Measurements from ENCODE around the gene CDK19. TPM values are rescaled to one million over a fixed set of nuclear protein-coding genes. Genes with fewer than 3 reads are reported as not detected.

The CDK19 gene
- total RNA-seq, 1 donor from 2014 or later, result 19.0 TPM

DNA sequence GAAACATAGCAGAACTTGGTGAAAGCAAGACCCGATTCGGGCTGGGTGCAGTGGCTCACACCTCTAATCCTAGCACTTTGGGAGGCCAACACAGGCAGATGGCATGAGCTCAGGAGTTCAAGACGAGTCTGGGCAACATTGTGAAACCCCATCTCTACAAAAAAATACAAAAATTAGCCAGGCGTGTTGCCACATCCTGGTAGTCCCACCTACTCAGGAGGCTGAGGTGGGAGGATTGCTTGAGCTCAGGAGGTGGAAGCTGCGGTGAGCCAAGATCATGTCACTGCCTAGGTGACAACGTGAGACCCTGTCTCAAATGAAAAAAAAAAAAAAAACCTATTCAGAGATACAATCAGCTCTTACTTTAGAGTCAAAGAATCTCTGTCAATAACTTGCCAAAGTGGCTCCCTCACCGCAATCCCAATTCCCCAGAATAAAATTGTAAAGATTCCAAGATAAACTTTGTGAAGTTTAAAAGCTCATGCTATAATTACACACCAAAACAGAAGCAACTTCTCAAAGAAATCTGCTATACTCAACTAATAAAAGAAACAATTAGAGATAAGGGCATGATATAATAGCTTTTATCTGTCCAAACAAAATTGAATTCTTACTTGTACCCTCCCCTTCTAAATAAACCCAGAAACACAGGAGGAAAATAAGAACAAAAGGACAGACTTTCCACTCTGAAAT is 33.6 kb downstream of the CDK19 start:
- H3K4me1 Mint-ChIP-seq (ENCODE audit: unreplicated experiment), result peaks cover 4% of the 10 kb centered on the region
- no peak for DNase-seq (ENCODE audit: low spot score)
- no peak overlapping the region for H3K27ac Mint-ChIP-seq (ENCODE audit: unreplicated experiment)
- no peaks in the 10 kb centered on the region for H3K9me3 Mint-ChIP-seq (ENCODE audit: unreplicated experiment)
- TF ChIP-seq CTCF (IDR thresholded peaks at IDR 0.05; ENCODE audit: unreplicated experiment), result no peak
- peaks cover 4% of the 10 kb centered on the region for H3K27me3 Mint-ChIP-seq (ENCODE audit: unreplicated experiment)
- H3K4me3 Mint-ChIP-seq (ENCODE audit: unreplicated experiment), result no peak overlapping the region
- H3K36me3 Mint-ChIP-seq (ENCODE audit: low read depth, unreplicated experiment), result no peaks in the 10 kb centered on the region

DNA sequence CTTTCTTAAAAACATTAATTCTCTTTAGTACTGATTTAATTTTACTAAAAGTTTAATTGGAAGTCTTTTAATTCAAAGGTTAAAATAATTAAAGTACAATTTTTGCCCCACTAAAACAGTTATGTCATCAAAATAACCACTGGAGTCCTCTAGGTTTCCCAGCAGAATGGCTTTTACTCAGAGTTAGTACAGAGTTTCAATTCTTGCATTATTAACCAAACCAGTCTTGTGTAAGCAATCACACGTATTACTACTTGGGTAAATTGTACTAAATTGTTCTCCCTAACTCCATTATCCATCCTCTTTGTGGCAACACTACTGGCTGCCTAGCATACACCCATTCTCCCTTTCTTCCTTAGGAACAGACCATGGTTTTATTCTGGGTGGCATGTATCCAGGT is 36.9 kb downstream of the CDK19 start:
- no peak for DNase-seq (ENCODE audit: low spot score)
- no peaks in the 10 kb centered on the region for H3K4me1 Mint-ChIP-seq (ENCODE audit: unreplicated experiment)
- H3K9me3 Mint-ChIP-seq (ENCODE audit: unreplicated experiment), result no peaks in the 10 kb centered on the region
- no peak overlapping the region for H3K4me3 Mint-ChIP-seq (ENCODE audit: unreplicated experiment)
- TF ChIP-seq CTCF (IDR thresholded peaks at IDR 0.05; ENCODE audit: unreplicated experiment), result no peak
- H3K27me3 Mint-ChIP-seq (ENCODE audit: unreplicated experiment), result peaks cover 1% of the 10 kb centered on the region
- H3K27ac Mint-ChIP-seq (ENCODE audit: unreplicated experiment), result no peak overlapping the region
- no peaks in the 10 kb centered on the region for H3K36me3 Mint-ChIP-seq (ENCODE audit: low read depth, unreplicated experiment)

GRCh38 chr6:110777636-110778035 is 37.6 kb downstream of the CDK19 start:
- no peak for TF ChIP-seq CTCF (IDR thresholded peaks at IDR 0.05; ENCODE audit: unreplicated experiment)
- Mint-ChIP-seq H3K27ac (ENCODE audit: unreplicated experiment) (no peak overlapping the region), H3K9me3 (ENCODE audit: unreplicated experiment) (no peaks in the 10 kb centered on the region), H3K4me3 (ENCODE audit: unreplicated experiment) (no peak overlapping the region), H3K36me3 (ENCODE audit: low read depth, unreplicated experiment) (no peaks in the 10 kb centered on the region), H3K4me1 (ENCODE audit: unreplicated experiment) (no peaks in the 10 kb centered on the region), H3K27me3 (ENCODE audit: unreplicated experiment) (no peaks in the 10 kb centered on the region)
- DNase-seq (ENCODE audit: low spot score), result no peak

GRCh38 chr6:110776413-110776812 is 38.9 kb downstream of the CDK19 start:
- Mint-ChIP-seq H3K27me3 (ENCODE audit: unreplicated experiment) (no peaks in the 10 kb centered on the region), H3K36me3 (ENCODE audit: low read depth, unreplicated experiment) (peaks cover 5% of the 10 kb centered on the region), H3K9me3 (ENCODE audit: unreplicated experiment) (no peaks in the 10 kb centered on the region), H3K27ac (ENCODE audit: unreplicated experiment) (no peak overlapping the region), H3K4me3 (ENCODE audit: unreplicated experiment) (no peak overlapping the region), H3K4me1 (ENCODE audit: unreplicated experiment) (no peaks in the 10 kb centered on the region)
- DNase-seq (ENCODE audit: low spot score), result no peak
- no peak for TF ChIP-seq CTCF (IDR thresholded peaks at IDR 0.05; ENCODE audit: unreplicated experiment)

- H3K27me3 Mint-ChIP-seq (ENCODE audit: unreplicated experiment), result peaks cover 2% of the 10 kb centered on the region
- H3K4me1 Mint-ChIP-seq (ENCODE audit: unreplicated experiment), result peaks cover 2% of the 10 kb centered on the region
- no peak for TF ChIP-seq CTCF (IDR thresholded peaks at IDR 0.05; ENCODE audit: unreplicated experiment)
- peaks cover 18% of the 10 kb centered on the region for H3K36me3 Mint-ChIP-seq (ENCODE audit: low read depth, unreplicated experiment)
- no peak for DNase-seq (ENCODE audit: low spot score)
- no peaks in the 10 kb centered on the region for H3K9me3 Mint-ChIP-seq (ENCODE audit: unreplicated experiment)
- no peak overlapping the region for H3K27ac Mint-ChIP-seq (ENCODE audit: unreplicated experiment)
- peak overlapping the region; percentile 44 for H3K4me3 Mint-ChIP-seq (ENCODE audit: unreplicated experiment)
Measured at GRCh38 chr6:110769923-110770322, 45.3 kb downstream of the CDK19 start.

Measured in endothelial cell (in vitro differentiated cells).